Left ventricle myocardium inferior (tissue), 1 donor: ENCODE measurements around the gene PROSER3. TPM values are rescaled to one million over a fixed set of nuclear protein-coding genes. Genes with fewer than 3 reads are reported as not detected.

ENCODE experiments used
- DNase-seq: peaks from one replicate; pipeline ENCODE4 v3.0.0-alpha.2; 2020
- H3K27ac ChIP-seq: fragments of 200-600 bp; replicated peaks from 2 replicates; pipeline ENCODE4 v1.8.0; 2021
- H3K27me3 ChIP-seq: fragments of 200-600 bp; 2 replicates; pipeline ENCODE4 v1.8.0; 2021; ENCODE audit warnings: low read depth
- H3K36me3 ChIP-seq: fragments of 200-600 bp; 2 replicates; pipeline ENCODE4 v1.8.0; 2021
- H3K4me1 ChIP-seq: fragments of 200-600 bp; 2 replicates; pipeline ENCODE4 v1.8.0; 2021
- H3K4me3 ChIP-seq: fragments of 200-600 bp; 2 replicates; pipeline ENCODE4 v1.8.0; 2021; ENCODE audit warnings: mild to moderate bottlenecking, moderate library complexity
- H3K9me3 ChIP-seq: fragments of 200-600 bp; replicated peaks from 2 replicates; pipeline ENCODE4 v1.8.0; 2021
- CTCF ChIP-seq: fragments of 200-600 bp; IDR thresholded peaks from 2 replicates; pipeline ENCODE4 v1.8.0; 2021; ENCODE audit warnings: antibody characterized with exemption, mild to moderate bottlenecking, borderline replicate concordance
- intact Hi-C: fragments of 100-400 bp; cut with micrococcal nuclease; formaldehyde crosslinking; loops from one replicate; pipeline ENCODE4 v1.11.0; 2022
- total RNA-seq: library from RNA; stranded (reverse); fragmentation: NEBNext Ultra II Directional; extraction: Animal tissue kit (Norgen Biotek cat#: 25700); gene quantifications from one replicate; pipeline ENCODE4 v1.2.1, GENCODE V29; 2021
- donor health status: DM: no; HTN: yes; CAD: no; lungs with severe emphysema.

PROSER3 gene
- total RNA-seq, 1 donor from 2014 or later, result 4.8 TPM

- Histone ChIP-seq H3K9me3 (no peaks in the 10 kb centered on the region), H3K4me3 (no peak overlapping the region), H3K27ac (no peak overlapping the region), H3K36me3 (peaks cover 54% of the 10 kb centered on the region), H3K4me1 (peaks cover 25% of the 10 kb centered on the region), H3K27me3 (no peaks in the 10 kb centered on the region)
- DNase-seq, result no peak
- intact Hi-C loops, result no loop called here
- TF ChIP-seq CTCF, result no peak
These were observed 19.7 kb upstream of the PROSER3 start for GRCh38 chr19:35738021-35738886.

- Histone ChIP-seq H3K27me3 (no peaks in the 10 kb centered on the region), H3K9me3 (no peaks in the 10 kb centered on the region), H3K36me3 (peaks cover 54% of the 10 kb centered on the region), H3K4me1 (peaks cover 30% of the 10 kb centered on the region), H3K4me3 (no peak overlapping the region), H3K27ac (no peak overlapping the region)
- DNase-seq, result no peak
- no peak for TF ChIP-seq CTCF
- intact Hi-C loops, result no loop called here
These were observed 19.1 kb upstream of the PROSER3 start for GRCh38 chr19:35738887-35739229.

- DNase-seq, result no peak
- H3K4me1 ChIP-seq, result peaks cover 36% of the 10 kb centered on the region
- no peaks in the 10 kb centered on the region for H3K27me3 ChIP-seq
- peaks cover 53% of the 10 kb centered on the region for H3K36me3 ChIP-seq
- peak overlapping the region; percentile 82 for H3K4me3 ChIP-seq
- H3K9me3 ChIP-seq, result no peaks in the 10 kb centered on the region
- TF ChIP-seq CTCF, result no peak
- intact Hi-C loops, result no loop called here
- peak overlapping the region; percentile 89 for H3K27ac ChIP-seq
These were observed 18.5 kb upstream of the PROSER3 start for GRCh38 chr19:35739275-35740107.

GRCh38 chr19:35740108-35740422 lies 17.9 kb upstream of the PROSER3 start:
- Histone ChIP-seq H3K9me3 (no peaks in the 10 kb centered on the region), H3K36me3 (peaks cover 48% of the 10 kb centered on the region), H3K27me3 (no peaks in the 10 kb centered on the region), H3K4me3 (peak overlapping the region; percentile 82), H3K4me1 (peaks cover 38% of the 10 kb centered on the region), H3K27ac (peak overlapping the region; percentile 89)
- intact Hi-C loops, result no loop called here
- no peak for DNase-seq
- TF ChIP-seq CTCF, result no peak

- H3K27ac ChIP-seq, result peak overlapping the region; percentile 89
- H3K9me3 ChIP-seq, result no peaks in the 10 kb centered on the region
- peak; percentile 20 for TF ChIP-seq CTCF
- DNase-seq, result peak; percentile 99
- peaks cover 39% of the 10 kb centered on the region for H3K4me1 ChIP-seq
- intact Hi-C loops, result no loop called here
- no peaks in the 10 kb centered on the region for H3K27me3 ChIP-seq
- peak overlapping the region; percentile 82 for H3K4me3 ChIP-seq
- H3K36me3 ChIP-seq, result peaks cover 43% of the 10 kb centered on the region
These were observed 17.4 kb upstream of the PROSER3 start for GRCh38 chr19:35740423-35741202.
